ENCODE measurements around the gene SYCE3. TPM values are rescaled to one million over a fixed set of nuclear protein-coding genes. Genes with fewer than 3 reads are reported as not detected.

The SYCE3 gene
- total RNA-seq, 1 donor from 2014 or later: not detected

DNA sequence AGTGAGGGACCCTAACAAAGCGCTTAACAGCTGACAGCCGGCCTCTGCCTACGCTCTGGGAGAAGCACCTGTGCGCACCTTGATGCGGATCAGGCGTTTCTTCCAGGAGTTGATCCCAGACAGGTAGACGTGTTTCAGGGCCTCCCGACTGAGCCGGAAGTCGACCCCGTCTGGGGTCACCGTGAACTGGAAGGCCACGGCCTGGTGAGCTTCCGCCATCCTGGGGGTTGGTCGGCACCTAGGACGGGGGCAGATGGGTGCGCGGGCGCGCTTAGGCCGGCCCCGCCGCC lies 14.9 kb upstream of the SYCE3 start:
- Mint-ChIP-seq H3K9me3 (no peaks in the 10 kb centered on the region), H3K27ac (no peak overlapping the region), H3K4me3 (no peak overlapping the region), H3K27me3 (no peaks in the 10 kb centered on the region), H3K36me3 (peaks cover 3% of the 10 kb centered on the region), H3K4me1 (ENCODE audit: unreplicated experiment) (no peaks in the 10 kb centered on the region)
- TF ChIP-seq, protein P1, sequence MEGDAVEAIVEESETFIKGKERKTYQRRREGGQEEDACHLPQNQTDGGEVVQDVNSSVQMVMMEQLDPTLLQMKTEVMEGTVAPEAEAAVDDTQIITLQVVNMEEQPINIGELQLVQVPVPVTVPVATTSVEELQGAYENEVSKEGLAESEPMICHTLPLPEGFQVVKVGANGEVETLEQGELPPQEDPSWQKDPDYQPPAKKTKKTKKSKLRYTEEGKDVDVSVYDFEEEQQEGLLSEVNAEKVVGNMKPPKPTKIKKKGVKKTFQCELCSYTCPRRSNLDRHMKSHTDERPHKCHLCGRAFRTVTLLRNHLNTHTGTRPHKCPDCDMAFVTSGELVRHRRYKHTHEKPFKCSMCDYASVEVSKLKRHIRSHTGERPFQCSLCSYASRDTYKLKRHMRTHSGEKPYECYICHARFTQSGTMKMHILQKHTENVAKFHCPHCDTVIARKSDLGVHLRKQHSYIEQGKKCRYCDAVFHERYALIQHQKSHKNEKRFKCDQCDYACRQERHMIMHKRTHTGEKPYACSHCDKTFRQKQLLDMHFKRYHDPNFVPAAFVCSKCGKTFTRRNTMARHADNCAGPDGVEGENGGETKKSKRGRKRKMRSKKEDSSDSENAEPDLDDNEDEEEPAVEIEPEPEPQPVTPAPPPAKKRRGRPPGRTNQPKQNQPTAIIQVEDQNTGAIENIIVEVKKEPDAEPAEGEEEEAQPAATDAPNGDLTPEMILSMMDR (conservative IDR thresholded peaks at IDR 0.05): no peak
- DNase-seq (ENCODE audit: extremely low spot score, unreplicated experiment): no peak

DNA sequence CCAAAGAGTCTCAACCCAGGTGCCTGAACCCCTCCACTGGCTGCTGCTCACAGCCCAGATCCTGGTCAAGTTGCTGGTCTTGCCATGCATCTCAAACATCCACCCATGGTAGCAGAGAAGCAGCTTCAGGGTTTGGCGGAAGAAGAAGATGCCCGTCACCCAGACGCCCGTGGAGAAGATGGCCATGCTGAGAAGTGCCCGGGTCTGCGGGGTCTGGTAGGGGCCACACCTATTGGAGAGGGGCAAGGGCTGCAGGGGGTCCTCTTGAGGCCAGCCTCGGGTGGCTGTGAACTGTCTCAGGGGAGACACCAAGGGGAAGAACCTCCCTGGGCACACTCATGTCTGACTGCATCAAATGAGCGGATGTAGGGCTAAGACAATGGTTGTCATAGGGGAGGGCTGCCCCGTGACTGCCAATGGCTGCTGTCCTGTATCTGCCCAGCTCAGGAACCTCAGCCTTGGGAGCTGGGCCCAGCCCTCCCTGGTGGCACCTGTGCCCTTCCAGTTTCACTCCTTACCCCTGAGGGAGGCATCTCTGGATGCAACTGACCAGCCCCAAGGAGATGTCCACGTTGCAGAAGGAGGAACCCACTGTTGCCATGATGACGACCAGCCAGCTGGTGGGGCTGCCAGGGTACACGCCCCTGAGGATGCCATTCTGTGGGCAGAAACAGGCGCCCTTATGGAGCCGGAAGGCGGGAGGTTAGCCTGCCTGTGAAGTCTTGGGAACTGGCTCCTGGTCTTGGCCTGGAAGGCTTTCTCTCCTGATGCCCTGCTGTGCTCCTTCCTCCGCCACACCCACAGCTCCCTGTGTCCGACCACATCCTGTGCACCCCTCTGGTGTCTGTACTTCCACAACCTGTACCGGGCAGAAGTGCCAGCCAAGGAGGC lies 14.3 kb upstream of the SYCE3 start:
- Mint-ChIP-seq H3K27me3 (no peaks in the 10 kb centered on the region), H3K36me3 (peaks cover 3% of the 10 kb centered on the region), H3K4me3 (no peak overlapping the region), H3K27ac (no peak overlapping the region), H3K9me3 (no peaks in the 10 kb centered on the region), H3K4me1 (ENCODE audit: unreplicated experiment) (no peaks in the 10 kb centered on the region)
- TF ChIP-seq, protein P1 (conservative IDR thresholded peaks at IDR 0.05): no peak
- no peak for DNase-seq (ENCODE audit: extremely low spot score, unreplicated experiment)

DNA sequence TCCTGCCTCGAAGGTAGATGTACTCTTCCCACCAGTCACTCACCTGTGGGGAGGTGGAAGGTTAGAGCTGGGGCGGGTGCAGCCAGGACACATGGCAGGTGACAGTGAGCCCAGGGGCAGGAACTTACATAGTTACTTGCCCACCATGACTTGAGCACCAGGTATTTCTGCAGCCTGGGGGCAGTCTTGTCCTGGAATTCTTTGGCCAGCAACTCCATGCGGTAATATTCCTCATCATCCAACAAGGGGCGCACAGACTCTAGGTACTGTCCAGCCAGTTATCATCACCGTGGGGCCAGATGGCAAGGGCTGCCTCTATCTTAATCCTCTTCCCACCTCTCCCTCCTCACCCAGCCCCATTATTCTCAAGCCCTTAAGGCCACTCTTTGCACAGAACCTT lies 13.4 kb upstream of the SYCE3 start:
- TF ChIP-seq, protein P1 (conservative IDR thresholded peaks at IDR 0.05): peak; percentile 59
- Mint-ChIP-seq H3K9me3 (no peaks in the 10 kb centered on the region), H3K27ac (no peak overlapping the region), H3K36me3 (peaks cover 3% of the 10 kb centered on the region), H3K27me3 (no peaks in the 10 kb centered on the region), H3K4me1 (ENCODE audit: unreplicated experiment) (no peaks in the 10 kb centered on the region), H3K4me3 (no peak overlapping the region)
- no peak for DNase-seq (ENCODE audit: extremely low spot score, unreplicated experiment)

DNA sequence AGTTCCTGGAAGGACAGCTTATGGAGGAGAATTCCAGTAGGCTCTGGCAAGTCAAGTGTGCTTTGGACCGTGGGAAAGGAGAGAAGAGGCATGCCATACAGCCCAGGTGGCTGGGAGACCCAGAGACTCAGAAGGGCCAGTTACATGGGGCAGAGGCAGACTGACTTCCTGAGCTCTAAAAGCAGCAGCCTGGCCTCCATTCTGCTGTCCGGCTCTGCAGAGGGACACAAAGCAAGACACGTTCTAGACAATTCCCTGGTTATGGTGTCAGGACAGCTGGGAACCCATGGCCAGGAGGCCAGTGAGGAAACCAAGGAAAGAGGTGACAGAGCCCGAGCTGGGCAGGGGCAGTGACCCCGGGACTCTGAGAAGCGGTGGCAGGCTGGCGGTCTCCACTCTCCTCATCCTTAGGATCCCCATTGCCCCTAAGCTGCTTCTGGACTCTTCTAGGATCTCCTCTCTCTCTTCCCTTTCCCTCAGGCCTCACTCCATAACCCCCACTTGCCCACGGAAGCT lies 12.8 kb upstream of the SYCE3 start:
- H3K9me3 Mint-ChIP-seq: no peaks in the 10 kb centered on the region
- no peak overlapping the region for H3K4me3 Mint-ChIP-seq
- H3K27ac Mint-ChIP-seq: no peak overlapping the region

DNA sequence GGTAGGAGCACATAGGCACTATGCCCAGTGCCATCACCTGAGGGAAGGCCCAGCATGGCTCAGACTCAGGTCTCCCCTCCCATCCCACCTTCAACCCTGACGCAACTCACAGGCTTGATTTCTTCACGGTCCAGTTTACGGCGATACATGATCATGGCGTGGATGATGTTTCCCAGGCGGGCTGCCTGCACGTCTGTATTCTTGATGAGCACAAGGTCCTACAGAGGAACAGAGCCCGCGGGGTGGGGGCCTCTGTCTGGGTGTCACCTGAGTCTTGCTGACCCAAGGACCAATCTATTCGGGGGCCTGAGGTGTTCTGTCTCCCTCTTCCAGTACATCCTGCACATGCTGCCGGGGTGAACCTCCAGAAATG lies 11.7 kb upstream of the SYCE3 start:
- no peak for DNase-seq (ENCODE audit: extremely low spot score, unreplicated experiment)
- Mint-ChIP-seq H3K4me3 (no peak overlapping the region), H3K4me1 (ENCODE audit: unreplicated experiment) (no peaks in the 10 kb centered on the region), H3K36me3 (peaks cover 2% of the 10 kb centered on the region), H3K27me3 (no peaks in the 10 kb centered on the region), H3K9me3 (no peaks in the 10 kb centered on the region), H3K27ac (no peak overlapping the region)
- TF ChIP-seq, protein P1 (conservative IDR thresholded peaks at IDR 0.05): no peak

More for the DNA sequence above, 12.8 kb upstream of the SYCE3 start:
- no peak for DNase-seq (ENCODE audit: extremely low spot score, unreplicated experiment)
- H3K4me1 Mint-ChIP-seq (ENCODE audit: unreplicated experiment): no peaks in the 10 kb centered on the region
- TF ChIP-seq, protein P1 (conservative IDR thresholded peaks at IDR 0.05): no peak
- peaks cover 3% of the 10 kb centered on the region for H3K36me3 Mint-ChIP-seq
- H3K27me3 Mint-ChIP-seq: no peaks in the 10 kb centered on the region

All from type B pancreatic cell (in vitro differentiated cells).